GM19043 (cell line): ENCODE measurements around the gene STRIP1.

ENCODE experiments used
- ATAC-seq: cut with Tn5 transposase; IDR thresholded peaks from one replicate; pipeline ENCODE4 v1.9.1; 2021; ENCODE audit warnings: low read depth; ENCODE audit not compliant: unreplicated experiment

Gene STRIP1

DNA sequence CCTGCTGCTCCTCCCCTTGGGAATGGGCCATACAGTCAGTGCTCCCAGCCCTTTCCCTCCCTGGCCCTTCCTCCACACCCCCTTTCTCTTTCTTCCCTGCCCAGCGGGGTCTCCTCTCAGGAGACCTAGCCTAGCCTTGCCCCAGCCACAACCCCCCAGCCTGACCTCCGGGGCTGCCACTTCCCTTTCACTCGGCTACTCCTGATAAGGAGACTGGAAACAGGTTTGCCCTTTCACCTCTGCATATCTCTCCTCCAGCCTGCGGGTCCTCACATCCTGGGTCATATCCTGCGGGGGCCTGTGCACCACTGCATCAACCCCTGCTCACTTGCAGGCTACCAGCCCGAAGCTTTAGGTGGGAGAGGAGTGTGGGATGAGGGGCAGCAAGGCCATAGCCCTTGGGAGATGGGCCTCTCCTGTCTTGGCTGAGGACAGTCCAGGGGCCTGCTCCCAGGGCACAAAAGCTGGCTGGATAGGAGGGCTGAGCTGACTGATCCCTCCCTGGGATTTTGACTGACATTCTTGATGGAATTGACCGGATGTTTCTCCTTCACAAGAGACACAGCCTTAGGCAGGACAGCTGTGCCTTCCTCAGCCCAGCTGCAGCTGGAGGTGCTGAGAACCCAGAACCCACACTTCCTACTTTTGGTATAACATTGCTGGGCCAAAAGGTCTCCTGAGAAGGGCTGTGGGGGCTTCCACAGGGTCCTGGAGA, 55.3 kb downstream of the STRIP1 start:
- no peak for ATAC-seq

DNA sequence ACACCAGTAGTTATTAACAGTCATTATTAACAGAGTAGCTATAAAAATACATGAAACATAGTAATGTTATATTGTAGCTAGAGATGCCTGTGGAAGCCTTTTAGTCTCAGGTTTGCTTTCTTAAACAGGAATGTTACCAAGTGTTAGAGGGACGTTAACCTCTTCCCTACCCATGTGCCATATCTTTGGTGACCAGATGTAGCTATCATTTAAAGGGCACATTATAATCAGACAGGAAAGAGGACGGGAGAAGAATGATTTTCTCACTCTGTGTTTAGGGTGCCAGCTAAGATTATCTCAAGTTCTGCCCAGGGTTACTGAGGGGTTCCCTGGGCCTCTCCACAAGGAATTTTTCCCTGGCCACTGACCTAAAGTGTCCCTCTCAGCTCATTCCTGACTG, 57.0 kb downstream of the STRIP1 start:
- ATAC-seq: no peak

DNA sequence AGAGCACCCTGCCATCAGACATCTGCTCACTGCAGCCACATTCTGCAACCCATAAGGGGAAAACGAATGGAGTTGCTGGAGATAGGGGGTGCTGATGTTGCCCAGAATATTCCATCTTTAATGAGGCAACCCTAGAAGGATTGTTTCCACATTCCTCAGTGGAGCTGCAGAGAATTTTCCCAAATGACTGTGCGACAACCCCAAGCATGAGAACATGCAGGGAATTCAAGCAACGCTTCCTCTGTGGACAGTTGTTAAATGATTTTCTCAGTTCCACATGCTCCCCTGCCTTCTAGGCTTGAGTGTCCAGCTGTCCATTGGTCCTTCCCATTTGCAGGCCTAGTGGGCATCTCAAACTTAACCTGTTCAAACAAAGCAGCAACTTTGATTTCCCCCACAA, 57.4 kb downstream of the STRIP1 start:
- no peak for ATAC-seq

DNA sequence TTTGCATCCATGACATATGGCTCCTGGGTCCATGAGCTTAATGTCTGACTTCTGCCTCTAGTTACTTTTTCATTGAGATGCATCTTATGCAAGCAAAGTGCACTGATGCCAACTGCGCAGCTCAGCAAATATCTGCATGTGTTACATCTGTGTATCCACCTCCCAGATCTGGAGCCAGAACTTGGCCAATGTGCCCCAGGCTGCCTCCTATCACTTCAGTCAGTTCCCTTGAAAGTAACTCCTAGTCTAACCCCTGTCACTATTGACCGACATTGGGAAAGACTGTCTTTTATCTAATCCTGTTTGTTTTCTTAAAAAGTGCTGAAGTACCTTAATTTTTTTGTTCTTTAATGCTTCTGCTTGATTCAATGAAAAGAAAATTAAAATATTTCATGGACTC, 58.6 kb downstream of the STRIP1 start:
- no peak for ATAC-seq

DNA sequence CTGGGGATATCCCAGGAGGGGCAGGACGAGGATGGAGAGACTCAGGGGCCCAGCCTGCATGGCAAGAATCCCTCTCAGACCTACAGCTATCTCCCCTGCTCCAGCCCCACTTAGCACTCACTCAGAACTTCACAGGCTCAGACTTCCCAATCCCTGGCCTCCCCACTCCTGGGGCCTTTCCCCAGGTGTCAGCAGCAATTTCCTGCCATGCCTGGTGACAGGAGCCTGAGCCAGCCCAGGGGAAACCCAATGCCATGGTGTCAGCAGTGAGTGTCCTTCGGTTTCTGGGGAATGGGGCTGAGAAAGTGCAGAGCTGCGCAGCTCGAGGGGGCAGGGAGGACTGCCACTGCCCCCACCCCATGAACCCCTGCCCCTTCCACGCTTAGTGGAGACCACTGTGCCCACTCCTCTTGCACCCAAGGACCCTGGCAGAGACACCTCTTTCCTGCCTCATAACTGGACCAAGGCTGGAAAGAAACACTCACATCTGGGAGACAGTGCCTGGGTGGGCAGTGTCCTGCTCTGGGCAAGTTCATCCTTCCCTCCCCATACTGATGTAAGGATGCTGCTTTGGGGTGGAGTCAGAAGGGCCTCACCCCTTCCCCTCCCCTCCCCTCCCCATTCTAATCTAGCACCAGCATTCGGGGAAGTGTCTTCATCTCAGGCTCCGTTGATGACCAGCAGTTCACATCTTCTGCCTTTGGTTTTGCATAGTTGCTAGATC, 60.7 kb downstream of the STRIP1 start:
- no peak for ATAC-seq

DNA sequence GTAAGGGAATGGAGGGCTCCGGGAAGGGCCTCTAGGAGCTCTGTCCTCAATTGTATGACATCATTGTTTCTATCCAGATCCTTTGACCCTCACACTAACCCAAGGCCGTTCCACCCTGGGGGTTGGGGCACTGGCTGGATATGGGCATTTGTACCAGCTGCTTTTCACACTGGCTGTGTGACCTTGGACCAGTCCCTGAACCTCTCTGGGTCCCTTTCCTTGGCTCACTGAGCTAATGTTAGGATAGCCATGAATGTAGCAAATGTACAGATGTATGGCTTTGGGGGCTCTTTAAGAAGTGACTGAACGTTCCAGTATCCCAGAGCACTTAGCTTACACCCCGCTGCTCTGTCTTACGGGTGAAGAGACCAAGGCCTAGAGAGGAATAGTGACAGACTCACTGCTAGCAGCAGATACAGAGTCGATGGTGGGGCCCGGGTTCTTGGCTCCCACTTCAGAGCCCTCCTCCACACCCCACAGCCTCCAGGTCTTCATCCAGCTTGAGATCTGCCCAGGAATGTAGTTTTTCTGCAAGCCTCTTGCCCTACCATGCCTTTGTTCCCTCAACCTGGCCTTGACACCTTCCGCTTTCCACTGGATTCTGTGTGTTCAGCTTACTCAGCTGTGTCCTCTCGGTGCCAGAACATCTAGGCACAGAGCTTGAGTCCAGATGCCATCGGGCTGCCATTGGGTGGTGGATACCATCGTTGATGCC, 63.2 kb downstream of the STRIP1 start:
- ATAC-seq: no peak

- ATAC-seq: no peak
Measured at GRCh38 chr1:110098222-110099026, 64.0 kb downstream of the STRIP1 start.

GRCh38 chr1:110100335-110100734, 65.9 kb downstream of the STRIP1 start:
- ATAC-seq: no peak

DNA sequence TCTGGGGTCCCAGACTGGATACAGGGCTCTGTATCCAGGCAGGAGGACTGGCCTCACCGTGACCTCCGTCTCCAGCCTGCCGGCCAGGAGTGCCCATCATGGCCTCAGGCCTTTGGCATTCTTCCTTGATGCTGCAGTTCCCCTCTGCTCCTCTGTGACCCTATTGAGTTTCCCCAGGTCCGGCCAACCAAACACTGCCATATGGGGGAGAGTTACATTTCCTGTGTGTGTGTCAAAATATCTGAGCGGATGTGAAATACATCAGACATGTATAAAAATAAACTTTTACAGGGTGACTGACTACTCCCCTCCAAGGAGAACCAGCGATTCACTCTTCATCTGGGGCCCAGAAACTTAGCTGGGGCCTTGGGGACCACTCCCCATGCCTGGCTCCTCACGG, 67.7 kb downstream of the STRIP1 start:
- ATAC-seq: no peak
